Stimulated activated CD4-positive, alpha-beta T cell treated with anti-CD3 and anti-CD28 coated beads, Interleukin-4, amount 100 ng/mL, for 48 hours (primary cell): ENCODE results near the gene ELOVL6.

Source experiments
- DNase-seq, 2 donors: peaks; one replicate each; pipeline ENCODE4 v3.0.0-alpha.2; 2020; ENCODE audit warnings: low read depth in 2 of 2

The ELOVL6 gene

DNA sequence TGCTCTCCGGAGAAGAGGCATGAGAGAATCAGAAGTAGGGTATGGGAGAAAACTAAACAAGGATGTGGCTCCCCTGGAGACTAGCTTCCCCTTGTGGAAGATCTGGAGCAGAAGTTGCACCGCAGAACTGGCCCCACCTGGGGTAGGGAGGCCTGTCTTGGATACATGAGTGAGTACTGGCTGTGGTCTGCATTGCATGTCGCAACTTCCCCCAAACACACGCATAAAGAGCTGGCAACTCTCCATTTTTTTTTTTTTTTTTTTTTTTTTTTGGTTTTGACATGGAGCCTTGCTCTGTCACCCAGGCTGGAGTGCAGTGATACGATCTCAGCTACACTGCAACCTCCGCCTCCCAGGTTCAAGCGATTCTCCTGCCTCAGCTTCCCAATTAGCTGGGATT is 165.8 kb downstream of the ELOVL6 start:
- DNase-seq: no peak

DNA sequence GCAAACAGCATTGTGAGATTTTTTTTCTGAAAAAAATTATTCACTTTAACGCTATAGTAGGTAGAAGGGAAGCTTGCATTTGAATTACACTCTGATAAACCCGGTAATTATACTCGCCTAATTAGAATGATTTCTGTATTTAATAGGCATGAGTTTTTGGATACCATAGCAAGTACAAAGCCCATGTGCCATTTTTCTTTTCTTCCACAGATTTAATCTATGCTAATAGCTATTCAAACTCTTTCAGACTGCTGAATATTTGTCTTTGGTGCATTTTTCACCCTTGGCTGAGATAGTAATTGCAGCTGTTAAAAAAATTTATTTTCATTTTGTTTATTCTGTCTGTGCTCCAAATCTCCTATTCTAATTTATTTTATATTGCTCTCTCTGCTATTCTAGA is 172.7 kb downstream of the ELOVL6 start:
- DNase-seq: no peak

DNA sequence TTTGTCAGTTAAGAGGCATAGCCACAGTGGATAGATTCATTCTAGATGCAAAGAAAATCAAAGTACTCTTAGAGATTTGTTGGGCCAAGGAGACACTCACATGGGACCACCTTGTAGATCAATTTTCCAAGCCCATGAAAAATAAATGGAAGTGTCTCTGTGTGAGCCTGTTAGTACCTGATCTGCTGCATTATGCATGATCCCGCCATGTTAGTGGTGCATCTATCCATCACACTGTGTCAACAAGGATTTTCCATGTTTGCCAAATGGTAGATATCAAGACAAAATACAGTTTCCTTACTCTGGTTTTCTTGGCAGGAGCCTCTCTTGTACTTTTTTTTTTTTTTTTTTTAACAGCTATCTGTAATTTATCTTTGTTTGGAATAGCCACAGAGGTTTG is 173.4 kb downstream of the ELOVL6 start:
- DNase-seq: no peak

DNA sequence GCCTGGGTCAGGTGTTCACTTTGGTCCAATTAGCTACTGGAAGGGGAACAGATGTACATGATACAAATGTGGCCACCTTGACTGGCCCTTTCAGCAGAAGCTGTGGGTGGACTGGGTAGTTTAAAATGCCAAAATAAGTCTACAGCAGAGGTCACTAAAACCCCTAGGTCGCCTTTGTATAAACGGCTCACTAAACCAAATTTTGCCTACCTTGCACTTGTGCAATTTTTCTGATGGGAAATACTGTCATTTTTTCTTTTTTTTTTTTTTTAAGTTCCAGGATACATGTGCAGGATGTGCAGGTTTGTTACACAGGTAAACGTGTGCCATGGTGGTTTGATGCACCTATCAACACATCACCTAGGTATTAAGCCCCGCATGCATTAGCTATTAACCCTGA is 176.0 kb downstream of the ELOVL6 start:
- DNase-seq: no peak

- DNase-seq: no peak
Observed at GRCh38 chr4:110020646-110021443, 177.6 kb downstream of the ELOVL6 start.

GRCh38 chr4:110020139-110020538 is 178.3 kb downstream of the ELOVL6 start:
- DNase-seq: no peak

DNA sequence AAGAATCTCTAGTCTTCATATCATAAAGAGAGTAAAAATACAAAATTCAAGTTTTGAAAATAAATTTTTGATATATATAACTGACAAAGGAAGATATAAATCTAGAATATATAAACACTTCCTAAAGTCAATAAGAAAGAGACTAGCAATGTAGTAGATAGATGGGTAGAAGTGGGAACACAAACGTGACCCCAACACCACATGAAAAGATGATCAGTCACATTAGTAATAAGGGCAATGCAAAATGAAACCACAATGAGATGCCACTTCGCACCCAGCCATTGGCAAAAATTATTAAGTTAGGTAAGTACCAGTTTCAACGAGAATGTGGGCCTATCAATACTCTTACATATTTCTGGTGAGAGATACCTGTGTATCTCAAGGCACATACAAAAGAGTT is 179.3 kb downstream of the ELOVL6 start:
- no peak for DNase-seq

DNA sequence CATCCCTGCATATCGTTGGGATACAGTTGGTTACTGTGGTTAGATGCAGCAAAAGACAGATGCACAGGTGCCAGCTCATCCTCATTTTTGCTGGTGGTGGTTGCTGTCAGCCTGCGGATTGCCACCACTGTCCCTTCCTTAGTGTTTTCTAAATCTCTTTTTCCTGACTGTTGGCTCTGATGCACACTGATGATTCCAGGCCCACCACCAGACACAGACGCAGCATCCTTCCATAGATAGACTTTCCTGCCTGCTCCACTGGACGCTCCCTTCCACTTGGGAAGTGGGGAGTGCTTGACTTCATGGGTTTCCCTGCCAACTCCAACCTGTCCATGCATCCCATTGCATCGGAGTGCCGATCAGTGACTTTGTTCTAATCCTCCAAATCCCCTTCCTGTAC is 184.2 kb downstream of the ELOVL6 start:
- no peak for DNase-seq

- no peak for DNase-seq
Observed at GRCh38 chr4:110012917-110013316, 185.5 kb downstream of the ELOVL6 start.

GRCh38 chr4:110010797-110011196 is 187.6 kb downstream of the ELOVL6 start:
- DNase-seq: no peak

GRCh38 chr4:110009550-110009949 is 188.9 kb downstream of the ELOVL6 start:
- no peak for DNase-seq

GRCh38 chr4:110008540-110008939 is 189.9 kb downstream of the ELOVL6 start:
- DNase-seq: no peak

- no peak for DNase-seq
Observed at GRCh38 chr4:110007217-110007616, 191.2 kb downstream of the ELOVL6 start.

DNA sequence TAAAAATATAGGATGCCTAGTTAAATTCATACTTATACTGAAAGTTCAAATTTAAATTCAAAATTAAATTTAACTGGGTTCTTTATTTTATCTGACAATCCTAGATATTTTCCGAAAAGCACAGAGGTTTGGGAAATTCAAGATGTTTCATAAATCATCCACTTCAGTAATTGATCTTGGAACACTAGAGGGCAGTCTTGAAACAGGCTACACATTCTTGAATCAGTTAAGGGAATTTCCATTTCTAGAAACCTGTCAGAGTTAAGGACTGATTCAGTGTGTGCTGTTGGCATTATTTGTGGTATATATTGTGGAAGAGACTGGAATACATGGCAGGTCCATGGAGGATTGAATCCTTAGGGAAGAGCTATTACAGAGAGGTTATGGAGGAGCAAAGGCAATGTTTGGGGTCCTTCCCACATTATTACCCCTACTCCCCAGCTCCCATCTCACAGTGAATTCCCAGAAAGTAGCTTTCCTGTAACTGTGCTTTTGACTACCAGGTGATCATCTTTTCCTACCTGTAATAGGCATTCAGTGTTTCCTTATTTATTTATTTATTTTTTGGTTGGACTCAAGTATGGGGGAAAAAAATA is 192.9 kb downstream of the ELOVL6 start:
- no peak for DNase-seq

DNA sequence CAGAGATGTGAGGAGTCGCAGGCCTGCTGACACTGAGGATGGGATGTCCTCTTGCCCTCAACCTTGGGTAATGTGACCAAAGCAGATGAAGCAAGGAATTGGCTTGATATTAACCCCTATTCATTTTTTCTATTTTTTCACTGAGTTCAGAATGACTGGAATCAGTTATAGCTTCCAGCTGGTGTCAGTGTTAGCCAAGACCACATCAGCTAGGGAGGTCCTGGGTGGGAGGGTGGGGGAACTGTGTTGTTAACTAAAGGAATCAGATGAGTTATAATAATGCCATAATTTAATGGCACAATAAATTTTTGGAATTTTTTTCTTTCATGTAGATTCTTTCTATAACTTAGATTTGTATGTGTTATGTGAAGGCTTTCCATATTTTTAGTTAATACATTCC is 193.9 kb downstream of the ELOVL6 start:
- DNase-seq: no peak

DNA sequence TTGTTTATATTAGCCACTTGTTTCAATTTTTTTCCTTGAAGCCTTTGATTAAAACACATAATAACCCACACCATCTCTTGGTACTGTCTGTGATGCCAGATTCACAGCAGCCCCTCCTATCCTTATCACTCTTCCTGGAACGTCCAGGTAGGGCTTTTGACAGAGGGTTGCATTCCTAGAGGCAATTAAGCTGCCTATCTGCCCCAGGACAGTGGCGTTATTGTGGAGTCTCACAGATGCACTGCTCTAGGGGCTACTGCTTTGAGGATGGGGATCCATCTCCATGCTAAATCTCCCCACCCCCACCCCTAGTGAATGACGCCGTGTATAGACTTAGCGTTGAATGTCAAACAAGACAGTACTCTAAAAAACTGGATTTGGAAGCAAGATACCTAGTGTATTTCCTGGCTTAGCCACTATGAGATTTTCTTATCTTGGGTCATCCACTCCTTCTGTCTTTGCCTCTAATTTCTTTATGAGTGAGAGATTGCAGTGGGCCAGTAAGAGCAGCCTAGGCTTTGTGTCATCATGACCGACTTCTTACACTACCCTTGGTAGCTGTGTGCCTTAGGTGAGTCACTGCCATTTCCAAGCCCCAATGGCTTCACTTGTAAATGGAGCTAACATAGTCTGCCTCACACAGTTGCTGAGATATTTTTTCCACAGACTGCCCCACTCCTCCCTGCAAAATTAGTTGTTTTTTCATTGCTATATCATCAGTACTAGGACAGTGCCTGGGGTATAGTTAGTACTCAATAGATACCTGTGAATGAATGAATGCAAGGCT is 194.8 kb downstream of the ELOVL6 start:
- DNase-seq: no peak

GRCh38 chr4:110002326-110002725 is 196.1 kb downstream of the ELOVL6 start:
- no peak for DNase-seq

DNA sequence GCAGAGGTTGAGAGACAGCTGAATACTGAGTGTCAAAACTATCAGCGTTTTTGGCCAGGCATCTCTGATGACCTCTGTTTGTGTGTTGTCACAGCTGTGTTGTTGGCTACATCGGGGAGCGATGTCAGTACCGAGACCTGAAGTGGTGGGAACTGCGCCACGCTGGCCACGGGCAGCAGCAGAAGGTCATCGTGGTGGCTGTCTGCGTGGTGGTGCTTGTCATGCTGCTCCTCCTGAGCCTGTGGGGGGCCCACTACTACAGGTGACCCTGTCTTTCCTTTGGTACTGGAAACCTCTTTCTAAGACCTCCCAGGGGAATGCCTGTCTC is 198.9 kb downstream of the ELOVL6 start:
- no peak for DNase-seq

- no peak for DNase-seq
Observed at GRCh38 chr4:109998867-109999584, 199.4 kb downstream of the ELOVL6 start.

- DNase-seq: no peak
Observed at GRCh38 chr4:109996526-109996925, 201.9 kb downstream of the ELOVL6 start.
